ENCODE results near the gene PLEKHM2.

Gene PLEKHM2

DNA sequence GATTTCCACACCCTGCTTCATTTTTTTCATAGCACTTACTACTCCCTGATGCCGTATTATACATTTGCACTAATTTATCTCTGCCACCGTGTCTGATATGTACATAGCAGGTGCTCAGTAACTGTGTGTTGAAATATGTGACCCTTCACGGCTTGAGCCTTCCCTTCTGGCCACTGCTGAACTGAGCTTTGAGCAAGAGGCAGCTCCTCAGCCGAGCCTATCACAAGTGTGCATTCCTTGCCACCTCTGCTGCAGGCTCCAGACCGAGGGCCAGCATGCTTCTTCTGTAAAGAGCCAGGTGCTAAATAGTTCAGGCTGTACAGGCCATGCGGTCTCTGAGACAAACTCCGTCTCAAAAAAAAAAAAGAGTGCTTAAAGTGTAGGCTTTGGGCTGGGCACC is 22.6 kb downstream of the PLEKHM2 start (continued):
- no peak for TF ChIP-seq OSR1 (CRISPR knock-in tag; IDR thresholded peaks at IDR 0.05)
- TF ChIP-seq CSDC2 (CRISPR knock-in tag; IDR thresholded peaks at IDR 0.05): no peak

DNA sequence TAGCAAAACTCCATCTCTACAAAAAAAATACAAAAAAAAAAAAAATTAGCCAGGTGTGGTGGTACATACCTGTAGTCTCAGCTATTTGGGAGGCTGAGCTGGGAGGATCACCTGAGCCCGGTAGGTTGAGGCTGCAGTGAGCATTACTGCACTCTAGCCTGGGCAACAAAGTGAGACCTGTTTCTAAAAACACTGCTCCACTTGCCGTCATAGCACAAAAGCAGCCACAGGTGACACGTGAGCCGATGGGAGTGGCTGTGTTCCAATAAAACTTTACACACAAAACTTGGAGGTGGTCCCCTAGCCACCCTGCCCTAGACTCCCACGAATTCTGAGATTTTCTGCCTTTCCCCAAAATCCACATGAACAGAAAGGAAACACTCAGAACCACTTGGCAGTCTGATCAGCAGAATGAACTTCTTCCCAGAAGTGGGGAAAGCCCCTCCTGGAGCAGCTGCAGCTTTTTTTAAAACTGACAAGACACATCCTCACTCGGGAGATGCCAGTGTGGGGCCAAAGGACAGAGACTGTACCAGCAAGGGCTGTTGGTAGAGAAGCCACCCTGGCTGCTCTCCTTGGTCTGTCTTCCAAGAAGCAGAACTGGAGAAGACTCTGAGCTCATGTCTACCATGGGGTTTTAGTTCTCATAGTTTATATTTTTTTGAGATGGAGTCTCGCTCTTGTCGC is 23.3 kb downstream of the PLEKHM2 start:
- no peak for ATAC-seq
- TF ChIP-seq OSR1 (CRISPR knock-in tag; IDR thresholded peaks at IDR 0.05) (no peak), ISL1 (CRISPR knock-in tag; IDR thresholded peaks at IDR 0.05) (no peak), ZFP30 (CRISPR knock-in tag; IDR thresholded peaks at IDR 0.05) (no peak), ESRRG (CRISPR knock-in tag; IDR thresholded peaks at IDR 0.05) (no peak), ZNF8 (CRISPR knock-in tag; IDR thresholded peaks at IDR 0.05) (no peak), BACH2 (CRISPR knock-in tag; IDR thresholded peaks at IDR 0.05; ENCODE audit: borderline replicate concordance) (no peak), ZFP3 (CRISPR knock-in tag; IDR thresholded peaks at IDR 0.05) (no peak), ZC3H10 (CRISPR knock-in tag; IDR thresholded peaks at IDR 0.05) (no peak), PPARA (CRISPR knock-in tag; IDR thresholded peaks at IDR 0.05; ENCODE audit: borderline replicate concordance) (no peak), ARNTL (CRISPR knock-in tag; IDR thresholded peaks at IDR 0.05; ENCODE audit: borderline replicate concordance, low read depth) (no peak), TCF4 (CRISPR knock-in tag; IDR thresholded peaks at IDR 0.05; ENCODE audit: borderline replicate concordance) (no peak), ZNF70 (CRISPR knock-in tag; IDR thresholded peaks at IDR 0.05) (no peak), GLIS3 (CRISPR knock-in tag; IDR thresholded peaks at IDR 0.05) (no peak), RARB (CRISPR knock-in tag; IDR thresholded peaks at IDR 0.05) (no peak)
- TF ChIP-seq, protein P1, sequence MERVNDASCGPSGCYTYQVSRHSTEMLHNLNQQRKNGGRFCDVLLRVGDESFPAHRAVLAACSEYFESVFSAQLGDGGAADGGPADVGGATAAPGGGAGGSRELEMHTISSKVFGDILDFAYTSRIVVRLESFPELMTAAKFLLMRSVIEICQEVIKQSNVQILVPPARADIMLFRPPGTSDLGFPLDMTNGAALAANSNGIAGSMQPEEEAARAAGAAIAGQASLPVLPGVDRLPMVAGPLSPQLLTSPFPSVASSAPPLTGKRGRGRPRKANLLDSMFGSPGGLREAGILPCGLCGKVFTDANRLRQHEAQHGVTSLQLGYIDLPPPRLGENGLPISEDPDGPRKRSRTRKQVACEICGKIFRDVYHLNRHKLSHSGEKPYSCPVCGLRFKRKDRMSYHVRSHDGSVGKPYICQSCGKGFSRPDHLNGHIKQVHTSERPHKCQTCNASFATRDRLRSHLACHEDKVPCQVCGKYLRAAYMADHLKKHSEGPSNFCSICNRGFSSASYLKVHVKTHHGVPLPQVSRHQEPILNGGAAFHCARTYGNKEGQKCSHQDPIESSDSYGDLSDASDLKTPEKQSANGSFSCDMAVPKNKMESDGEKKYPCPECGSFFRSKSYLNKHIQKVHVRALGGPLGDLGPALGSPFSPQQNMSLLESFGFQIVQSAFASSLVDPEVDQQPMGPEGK (CRISPR knock-in tag; IDR thresholded peaks at IDR 0.05; ENCODE audit: borderline replicate concordance): no peak
- TF ChIP-seq, protein P2, sequence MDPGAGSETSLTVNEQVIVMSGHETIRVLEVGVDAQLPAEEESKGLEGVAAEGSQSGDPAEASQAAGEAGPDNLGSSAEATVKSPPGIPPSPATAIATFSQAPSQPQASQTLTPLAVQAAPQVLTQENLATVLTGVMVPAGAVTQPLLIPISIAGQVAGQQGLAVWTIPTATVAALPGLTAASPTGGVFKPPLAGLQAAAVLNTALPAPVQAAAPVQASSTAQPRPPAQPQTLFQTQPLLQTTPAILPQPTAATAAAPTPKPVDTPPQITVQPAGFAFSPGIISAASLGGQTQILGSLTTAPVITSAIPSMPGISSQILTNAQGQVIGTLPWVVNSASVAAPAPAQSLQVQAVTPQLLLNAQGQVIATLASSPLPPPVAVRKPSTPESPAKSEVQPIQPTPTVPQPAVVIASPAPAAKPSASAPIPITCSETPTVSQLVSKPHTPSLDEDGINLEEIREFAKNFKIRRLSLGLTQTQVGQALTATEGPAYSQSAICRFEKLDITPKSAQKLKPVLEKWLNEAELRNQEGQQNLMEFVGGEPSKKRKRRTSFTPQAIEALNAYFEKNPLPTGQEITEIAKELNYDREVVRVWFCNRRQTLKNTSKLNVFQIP (CRISPR knock-in tag; IDR thresholded peaks at IDR 0.05; ENCODE audit: borderline replicate concordance, low read depth): no peak
- TF ChIP-seq, protein P3, sequence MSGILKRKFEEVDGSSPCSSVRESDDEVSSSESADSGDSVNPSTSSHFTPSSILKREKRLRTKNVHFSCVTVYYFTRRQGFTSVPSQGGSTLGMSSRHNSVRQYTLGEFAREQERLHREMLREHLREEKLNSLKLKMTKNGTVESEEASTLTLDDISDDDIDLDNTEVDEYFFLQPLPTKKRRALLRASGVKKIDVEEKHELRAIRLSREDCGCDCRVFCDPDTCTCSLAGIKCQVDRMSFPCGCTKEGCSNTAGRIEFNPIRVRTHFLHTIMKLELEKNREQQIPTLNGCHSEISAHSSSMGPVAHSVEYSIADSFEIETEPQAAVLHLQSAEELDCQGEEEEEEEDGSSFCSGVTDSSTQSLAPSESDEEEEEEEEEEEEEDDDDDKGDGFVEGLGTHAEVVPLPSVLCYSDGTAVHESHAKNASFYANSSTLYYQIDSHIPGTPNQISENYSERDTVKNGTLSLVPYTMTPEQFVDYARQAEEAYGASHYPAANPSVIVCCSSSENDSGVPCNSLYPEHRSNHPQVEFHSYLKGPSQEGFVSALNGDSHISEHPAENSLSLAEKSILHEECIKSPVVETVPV (CRISPR knock-in tag; IDR thresholded peaks at IDR 0.05): no peak

DNA sequence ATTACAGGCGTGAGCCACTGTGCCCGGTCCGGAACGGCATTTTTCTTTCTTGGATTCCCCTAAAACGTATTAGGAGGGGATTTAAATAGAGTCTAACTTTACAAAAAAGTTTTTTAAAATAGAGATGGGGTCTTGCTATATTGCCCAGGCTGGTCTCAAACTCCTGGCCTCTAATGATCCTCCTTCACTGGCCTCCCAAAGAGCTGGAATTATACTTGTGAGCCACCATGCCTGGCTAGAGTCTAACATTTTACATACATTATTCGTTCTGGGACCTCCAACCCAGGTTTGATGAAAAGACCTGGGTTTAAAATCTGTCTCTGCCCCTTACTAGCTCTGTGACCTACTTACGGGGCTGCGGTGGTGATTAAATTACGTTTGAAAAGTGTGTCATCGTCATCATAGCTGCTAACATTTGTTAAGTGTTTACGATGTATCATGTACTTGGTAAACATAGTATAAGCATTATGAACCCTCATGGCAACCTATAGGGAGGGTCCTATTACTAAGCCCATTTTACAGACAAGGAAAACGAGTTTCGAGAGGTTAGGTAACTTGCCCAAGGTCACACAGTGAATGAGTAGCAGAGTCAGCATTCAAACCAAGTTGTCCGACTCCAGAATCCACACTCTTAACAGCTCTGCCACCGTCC is 24.5 kb downstream of the PLEKHM2 start:
- TF ChIP-seq ZNF565 (CRISPR knock-in tag; conservative IDR thresholded peaks at IDR 0.05; ENCODE audit: low read depth): no peak
- TF ChIP-seq SNAI2 (CRISPR knock-in tag; IDR thresholded peaks at IDR 0.05): no peak
- no peak for TF ChIP-seq ZNF8 (CRISPR knock-in tag; IDR thresholded peaks at IDR 0.05)
- TF ChIP-seq ZNF70 (CRISPR knock-in tag; IDR thresholded peaks at IDR 0.05): no peak
- no peak for TF ChIP-seq CSDC2 (CRISPR knock-in tag; IDR thresholded peaks at IDR 0.05)
- no peak for TF ChIP-seq GLIS3 (CRISPR knock-in tag; IDR thresholded peaks at IDR 0.05)
- TF ChIP-seq BACH2 (CRISPR knock-in tag; IDR thresholded peaks at IDR 0.05; ENCODE audit: borderline replicate concordance): no peak
- no peak for TF ChIP-seq RARB (CRISPR knock-in tag; IDR thresholded peaks at IDR 0.05)
- no peak for TF ChIP-seq ZFP30 (CRISPR knock-in tag; IDR thresholded peaks at IDR 0.05)
- TF ChIP-seq ISL1 (CRISPR knock-in tag; IDR thresholded peaks at IDR 0.05): no peak
- no peak for TF ChIP-seq PPARA (CRISPR knock-in tag; IDR thresholded peaks at IDR 0.05; ENCODE audit: borderline replicate concordance)
- TF ChIP-seq, protein P4, sequence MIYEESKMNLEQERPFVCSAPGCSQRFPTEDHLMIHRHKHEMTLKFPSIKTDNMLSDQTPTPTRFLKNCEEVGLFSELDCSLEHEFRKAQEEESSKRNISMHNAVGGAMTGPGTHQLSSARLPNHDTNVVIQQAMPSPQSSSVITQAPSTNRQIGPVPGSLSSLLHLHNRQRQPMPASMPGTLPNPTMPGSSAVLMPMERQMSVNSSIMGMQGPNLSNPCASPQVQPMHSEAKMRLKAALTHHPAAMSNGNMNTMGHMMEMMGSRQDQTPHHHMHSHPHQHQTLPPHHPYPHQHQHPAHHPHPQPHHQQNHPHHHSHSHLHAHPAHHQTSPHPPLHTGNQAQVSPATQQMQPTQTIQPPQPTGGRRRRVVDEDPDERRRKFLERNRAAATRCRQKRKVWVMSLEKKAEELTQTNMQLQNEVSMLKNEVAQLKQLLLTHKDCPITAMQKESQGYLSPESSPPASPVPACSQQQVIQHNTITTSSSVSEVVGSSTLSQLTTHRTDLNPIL (CRISPR knock-in tag; IDR thresholded peaks at IDR 0.05; ENCODE audit: low read depth): no peak
- no peak for TF ChIP-seq ARNTL (CRISPR knock-in tag; IDR thresholded peaks at IDR 0.05; ENCODE audit: borderline replicate concordance, low read depth)
- no peak for ATAC-seq

DNA sequence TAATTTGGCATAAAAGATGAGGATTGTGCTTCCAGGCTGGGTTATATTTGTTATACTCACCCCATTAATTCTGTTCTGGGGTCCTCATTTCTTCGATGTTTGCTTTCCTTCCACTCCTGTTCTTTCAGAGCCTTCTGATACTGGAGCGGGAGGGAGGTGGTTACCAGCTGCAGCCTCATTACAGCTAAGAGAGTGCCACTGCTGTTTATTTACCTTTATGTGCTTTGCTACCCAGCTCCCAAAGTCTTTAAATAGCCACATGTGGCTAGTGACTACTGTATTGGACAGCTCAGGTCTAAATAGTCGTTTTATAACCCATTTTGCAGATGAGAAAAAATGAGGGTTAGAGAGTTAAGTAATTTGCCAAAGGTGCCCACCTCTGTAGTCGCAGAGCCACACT is 25.1 kb downstream of the PLEKHM2 start:
- ATAC-seq: no peak
- TF ChIP-seq ISL1 (CRISPR knock-in tag; IDR thresholded peaks at IDR 0.05): no peak
- TF ChIP-seq, protein P3 (CRISPR knock-in tag; IDR thresholded peaks at IDR 0.05): no peak
- no peak for TF ChIP-seq ZNF70 (CRISPR knock-in tag; IDR thresholded peaks at IDR 0.05)
- TF ChIP-seq ARNTL (CRISPR knock-in tag; IDR thresholded peaks at IDR 0.05; ENCODE audit: borderline replicate concordance, low read depth): no peak
